Endodermal cell (in vitro differentiated cells): ENCODE data around the gene TRAF3IP3. TPM values are rescaled to one million over a fixed set of nuclear protein-coding genes. Genes with fewer than 3 reads are reported as not detected.
"Not testable (repeated sequence)": the region's sequence is repeated elsewhere in the genome, so short reads cannot be mapped to it uniquely, and the experiment has no call there.

Experiments
- DNase-seq: peaks from one replicate; pipeline ENCODE4 v3.0.0-alpha.2; 2017
- H3K27ac ChIP-seq: 2 replicates; pipeline ENCODE4 v1.5.1; 2013; ENCODE audit warnings: mild to moderate bottlenecking, low read depth, low read length, moderate library complexity
- H3K27me3 ChIP-seq: 2 replicates; pipeline ENCODE4 v1.6.1; 2013; ENCODE audit warnings: mild to moderate bottlenecking, low read length, moderate library complexity; ENCODE audit not compliant: insufficient read depth, control insufficient read depth, poor library complexity, severe bottlenecking
- H3K36me3 ChIP-seq: 2 replicates; pipeline ENCODE4 v1.7.0; 2013; ENCODE audit warnings: mild to moderate bottlenecking, low read length, moderate library complexity; ENCODE audit not compliant: control insufficient read depth, insufficient read depth
- H3K4me1 ChIP-seq: one replicate; pipeline ENCODE4 v1.7.0; 2013; ENCODE audit warnings: low read length; ENCODE audit not compliant: control insufficient read depth, insufficient read depth
- H3K4me3 ChIP-seq: 2 replicates; pipeline ENCODE4 v1.5.1; 2013; ENCODE audit warnings: mild to moderate bottlenecking, low read length, moderate library complexity
- H3K9ac ChIP-seq: 2 replicates; pipeline ENCODE4 v1.6.1; 2013; ENCODE audit warnings: mild to moderate bottlenecking, low read length, moderate library complexity; ENCODE audit not compliant: poor library complexity, severe bottlenecking; ENCODE audit errors: extremely low read depth
- H3K9me3 ChIP-seq: 2 replicates; pipeline ENCODE4 v1.6.1; 2013; ENCODE audit warnings: mild to moderate bottlenecking, low read length, moderate library complexity; ENCODE audit not compliant: control insufficient read depth
- H3K27ac Mint-ChIP-seq: 2 replicates; pipeline ENCODE4 v1.8.0; 2020; ENCODE audit warnings: mixed read lengths
- H3K27me3 Mint-ChIP-seq: 2 replicates; pipeline ENCODE4 v1.8.0; 2021; ENCODE audit warnings: mild to moderate bottlenecking, mixed read lengths; ENCODE audit not compliant: insufficient read depth
- H3K36me3 Mint-ChIP-seq: 2 replicates; pipeline ENCODE4 v1.8.0; 2020; ENCODE audit warnings: low read depth, mixed read lengths
- H3K4me1 Mint-ChIP-seq: 2 replicates; pipeline ENCODE4 v1.8.0; 2020; ENCODE audit warnings: mixed read lengths
- H3K4me3 Mint-ChIP-seq: 2 replicates; pipeline ENCODE4 v1.8.0; 2020; ENCODE audit warnings: mild to moderate bottlenecking, moderate library complexity, mixed read lengths
- H3K9me3 Mint-ChIP-seq: 2 replicates; pipeline ENCODE4 v1.8.0; 2020; ENCODE audit warnings: mild to moderate bottlenecking, mixed read lengths
- WGBS, 2 experiments: methylation state at CpG; one replicate each; pipeline versions ENCODE4 v1.1.5 to v1.1.7; 2013; ENCODE audit warnings: missing lambda C conversion rate in 2 of 2, mixed read lengths in 1 of 2; ENCODE audit not compliant: insufficient coverage in 1 of 2, insufficient read length in 1 of 2; 5-methylcytosine and 5-hydroxymethylcytosine counted together
- total RNA-seq, 2 donors: library from RNA; stranded (reverse); fragmentation: NEBNext Ultra II Directional in 1 of 2; extraction: Animal tissue kit (Norgen Biotek cat#: 25700) in 1 of 2; gene quantifications; 2 replicates in 1 of 2; 3 replicates in 1 of 2; pipeline ENCODE4 v1.2.1, GENCODE V29; 2021
- TF ChIP-seq, protein P1 (sequence below): fragments of 200-600 bp; sonication (generic); conservative IDR thresholded peaks from 2 replicates; pipeline ENCODE4 v1.5.0; 2021; ENCODE audit warnings: antibody characterized with exemption, mild to moderate bottlenecking

Gene TRAF3IP3
- total RNA-seq, 2 donors from 2014 or later, result not detected

DNA sequence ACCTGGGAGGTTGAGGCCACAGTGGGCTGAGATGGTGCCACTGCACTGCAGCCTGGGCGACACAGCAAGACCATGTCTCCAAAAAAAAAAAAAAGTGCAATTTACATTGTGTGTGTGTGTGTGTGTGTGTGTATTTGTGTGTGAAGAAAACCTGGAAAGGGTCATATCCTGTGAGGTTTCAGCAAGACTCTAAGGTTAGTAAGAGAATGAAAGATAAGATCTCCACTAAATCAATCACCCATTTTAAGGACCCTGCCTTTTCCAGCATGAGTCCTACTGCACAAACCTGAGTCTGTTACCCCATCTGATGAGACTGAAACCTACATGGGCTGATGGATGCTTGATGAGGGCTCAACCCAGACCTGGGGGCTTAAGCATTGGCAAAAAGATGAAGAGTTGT is 33.4 kb downstream of the TRAF3IP3 start:
- Mint-ChIP-seq H3K4me1 (no peaks in the 10 kb centered on the region), H3K27ac (no peak overlapping the region), H3K27me3 (peaks cover 9% of the 10 kb centered on the region), H3K36me3 (peaks cover 74% of the 10 kb centered on the region), H3K9me3 (peaks cover 4% of the 10 kb centered on the region), H3K4me3 (no peak overlapping the region)
- peaks cover 10% of the 10 kb centered on the region for H3K9me3 ChIP-seq
- H3K9ac ChIP-seq, result no peak overlapping the region
- no peaks in the 10 kb centered on the region for H3K36me3 ChIP-seq
- H3K4me1 ChIP-seq, result no peaks in the 10 kb centered on the region
- peaks cover 90% of the 10 kb centered on the region for H3K27me3 ChIP-seq
- H3K4me3 ChIP-seq, result no peak overlapping the region
- WGBS, 2 experiments, result 80% methylated on average over 1 of the region's 1 CpG; no CpG with 5 or more reads in 1 of the 2 experiments
- H3K27ac ChIP-seq, result no peak overlapping the region
- TF ChIP-seq, protein P1, sequence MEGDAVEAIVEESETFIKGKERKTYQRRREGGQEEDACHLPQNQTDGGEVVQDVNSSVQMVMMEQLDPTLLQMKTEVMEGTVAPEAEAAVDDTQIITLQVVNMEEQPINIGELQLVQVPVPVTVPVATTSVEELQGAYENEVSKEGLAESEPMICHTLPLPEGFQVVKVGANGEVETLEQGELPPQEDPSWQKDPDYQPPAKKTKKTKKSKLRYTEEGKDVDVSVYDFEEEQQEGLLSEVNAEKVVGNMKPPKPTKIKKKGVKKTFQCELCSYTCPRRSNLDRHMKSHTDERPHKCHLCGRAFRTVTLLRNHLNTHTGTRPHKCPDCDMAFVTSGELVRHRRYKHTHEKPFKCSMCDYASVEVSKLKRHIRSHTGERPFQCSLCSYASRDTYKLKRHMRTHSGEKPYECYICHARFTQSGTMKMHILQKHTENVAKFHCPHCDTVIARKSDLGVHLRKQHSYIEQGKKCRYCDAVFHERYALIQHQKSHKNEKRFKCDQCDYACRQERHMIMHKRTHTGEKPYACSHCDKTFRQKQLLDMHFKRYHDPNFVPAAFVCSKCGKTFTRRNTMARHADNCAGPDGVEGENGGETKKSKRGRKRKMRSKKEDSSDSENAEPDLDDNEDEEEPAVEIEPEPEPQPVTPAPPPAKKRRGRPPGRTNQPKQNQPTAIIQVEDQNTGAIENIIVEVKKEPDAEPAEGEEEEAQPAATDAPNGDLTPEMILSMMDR, result no peak
- no peak for DNase-seq

DNA sequence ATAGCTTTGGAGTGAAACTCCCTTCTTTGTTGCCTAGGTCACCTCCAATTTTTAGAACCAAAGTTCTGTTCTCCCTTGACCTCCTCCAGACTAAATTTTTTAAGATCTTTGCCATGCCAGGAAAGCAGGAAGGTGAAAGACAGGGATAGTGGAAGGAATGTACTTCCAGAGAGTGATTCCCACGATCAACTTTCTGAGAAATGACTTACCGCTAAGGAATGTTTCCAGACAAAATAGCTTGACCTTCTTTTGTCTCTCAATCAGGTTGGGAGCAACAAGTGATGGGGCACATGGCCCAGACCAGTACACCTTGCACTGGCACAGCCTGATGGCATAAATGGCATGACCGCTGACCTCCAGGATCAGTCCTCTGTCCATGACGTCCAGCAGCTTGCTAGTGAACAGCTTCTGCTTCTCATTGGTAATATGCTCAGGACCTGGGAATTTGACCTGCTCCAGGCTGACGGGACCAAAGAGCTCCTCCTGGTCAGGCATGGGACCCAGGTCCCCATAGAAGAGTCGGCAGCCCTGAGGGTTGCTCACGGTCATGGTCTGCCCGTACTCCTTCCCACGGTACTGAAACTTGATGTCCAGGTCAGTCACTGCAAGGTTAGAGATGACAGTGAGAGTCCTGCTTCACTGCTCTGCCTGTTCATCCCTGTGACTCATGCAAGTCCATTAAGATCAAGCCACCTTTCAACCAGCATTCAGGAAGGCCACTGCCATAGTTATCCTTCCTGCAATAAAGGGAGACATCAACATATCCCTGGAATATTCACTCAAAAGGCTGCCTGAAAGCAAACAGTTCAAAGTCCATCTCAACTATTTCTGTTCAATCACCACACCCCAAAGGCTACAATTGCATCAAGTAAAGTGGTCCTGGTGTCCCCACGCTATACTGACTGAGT is 34.7 kb downstream of the TRAF3IP3 start:
- DNase-seq, result no peak
- Mint-ChIP-seq H3K4me1 (no peaks in the 10 kb centered on the region), H3K9me3 (no peaks in the 10 kb centered on the region), H3K36me3 (peaks cover 78% of the 10 kb centered on the region), H3K27me3 (peaks cover 9% of the 10 kb centered on the region), H3K4me3 (no peak overlapping the region), H3K27ac (no peak overlapping the region)
- peaks cover 89% of the 10 kb centered on the region for H3K27me3 ChIP-seq
- H3K27ac ChIP-seq, result no peak overlapping the region
- WGBS, 2 experiments, result 77 to 89% methylated on average over 7 to 10 of the region's 10 CpGs
- H3K9me3 ChIP-seq, result peaks cover under 1% of the 10 kb centered on the region
- H3K36me3 ChIP-seq, result no peaks in the 10 kb centered on the region
- H3K4me3 ChIP-seq, result no peak overlapping the region
- no peak overlapping the region for H3K9ac ChIP-seq
- TF ChIP-seq, protein P1, result no peak
- no peaks in the 10 kb centered on the region for H3K4me1 ChIP-seq

DNA sequence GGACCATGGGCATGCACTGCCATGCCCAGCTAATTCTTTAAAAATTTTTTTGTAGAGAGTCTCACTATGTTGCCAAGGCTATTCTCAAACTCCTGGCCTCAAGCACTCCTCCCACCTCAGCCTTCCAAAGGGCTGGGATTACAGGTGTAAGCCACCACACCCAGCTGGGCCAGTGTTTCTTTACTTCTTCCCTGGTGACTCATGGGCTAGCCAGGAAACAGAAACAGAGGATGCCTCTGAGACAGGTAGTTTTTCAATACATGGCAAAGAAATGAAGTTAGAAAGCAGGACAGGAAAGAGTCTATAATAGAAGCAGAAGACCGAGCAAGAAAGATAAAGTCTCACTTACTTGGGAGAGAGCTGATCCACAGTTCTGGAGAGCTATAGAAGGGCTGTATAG is 36.1 kb downstream of the TRAF3IP3 start:
- H3K4me1 Mint-ChIP-seq, result peaks cover 5% of the 10 kb centered on the region
- H3K27ac ChIP-seq, result no peak overlapping the region
- peaks cover 73% of the 10 kb centered on the region for H3K36me3 Mint-ChIP-seq
- no peak overlapping the region for H3K4me3 Mint-ChIP-seq
- peaks cover 75% of the 10 kb centered on the region for H3K27me3 ChIP-seq
- peaks cover 3% of the 10 kb centered on the region for H3K4me1 ChIP-seq
- H3K27ac Mint-ChIP-seq, result no peak overlapping the region
- no peaks in the 10 kb centered on the region for H3K27me3 Mint-ChIP-seq
- TF ChIP-seq, protein P1, result no peak
- H3K4me3 ChIP-seq, result no peak overlapping the region
- no peaks in the 10 kb centered on the region for H3K9me3 Mint-ChIP-seq
- H3K9ac ChIP-seq, result no peak overlapping the region
- no peak for DNase-seq
- no peaks in the 10 kb centered on the region for H3K9me3 ChIP-seq
- H3K36me3 ChIP-seq, result no peaks in the 10 kb centered on the region
- 41 to 67% methylated on average over 1 of the region's 1 CpG for WGBS, 2 experiments

DNA sequence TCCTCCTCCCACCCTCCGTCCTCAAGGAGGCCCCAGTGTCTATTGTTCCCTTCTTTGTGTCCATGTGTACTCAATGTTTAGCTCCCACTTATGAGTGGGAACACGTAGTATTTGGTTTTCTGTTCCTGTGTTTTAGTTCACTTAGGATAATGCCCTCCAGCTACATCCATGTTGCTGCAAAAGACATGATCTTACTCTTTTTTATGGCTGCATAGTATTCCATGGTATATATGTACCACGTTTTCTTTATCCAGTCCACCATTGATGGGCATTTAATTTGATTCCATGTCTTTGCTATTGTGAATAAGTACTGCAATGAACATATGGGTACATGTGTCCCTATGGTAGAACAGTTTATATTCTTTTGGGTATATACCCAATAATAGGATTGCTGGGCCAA is 37.9 kb downstream of the TRAF3IP3 start:
- Mint-ChIP-seq H3K36me3 (peaks cover 59% of the 10 kb centered on the region), H3K4me1 (peaks cover 10% of the 10 kb centered on the region)
- peaks cover 57% of the 10 kb centered on the region for H3K27me3 ChIP-seq
- H3K4me1 ChIP-seq, H3K27ac Mint-ChIP-seq, H3K27me3 Mint-ChIP-seq, DNase-seq, H3K9ac ChIP-seq, H3K27ac ChIP-seq, H3K9me3 Mint-ChIP-seq, H3K4me3 ChIP-seq, H3K4me3 Mint-ChIP-seq, H3K36me3 ChIP-seq, H3K9me3 ChIP-seq: not testable (repeated sequence)
- WGBS, 2 experiments, result 73 to 95% methylated on average over 2 to 3 of the region's 3 CpGs
